ENCODE data around the gene DESI2.

DNA sequence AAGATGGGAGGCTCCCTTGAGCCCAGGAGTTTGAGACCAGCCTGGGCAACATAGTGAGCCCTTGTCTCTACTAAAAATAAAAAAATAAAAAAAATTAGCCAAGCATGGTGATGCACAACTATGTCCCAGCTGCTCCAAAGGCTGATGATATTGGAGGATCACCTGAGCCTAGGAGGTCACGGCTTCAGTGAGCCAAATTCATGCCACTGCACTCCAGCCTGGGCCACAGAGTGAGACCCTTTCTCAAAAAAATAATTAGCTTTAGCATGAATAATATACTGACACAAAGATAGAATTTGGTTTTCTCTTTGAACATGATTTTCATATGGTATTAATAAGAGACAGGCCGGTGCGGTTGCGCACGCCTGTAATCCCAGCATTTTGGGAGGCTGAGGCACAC is 88.8 kb downstream of the DESI2 start:
- TF ChIP-seq, protein P1, sequence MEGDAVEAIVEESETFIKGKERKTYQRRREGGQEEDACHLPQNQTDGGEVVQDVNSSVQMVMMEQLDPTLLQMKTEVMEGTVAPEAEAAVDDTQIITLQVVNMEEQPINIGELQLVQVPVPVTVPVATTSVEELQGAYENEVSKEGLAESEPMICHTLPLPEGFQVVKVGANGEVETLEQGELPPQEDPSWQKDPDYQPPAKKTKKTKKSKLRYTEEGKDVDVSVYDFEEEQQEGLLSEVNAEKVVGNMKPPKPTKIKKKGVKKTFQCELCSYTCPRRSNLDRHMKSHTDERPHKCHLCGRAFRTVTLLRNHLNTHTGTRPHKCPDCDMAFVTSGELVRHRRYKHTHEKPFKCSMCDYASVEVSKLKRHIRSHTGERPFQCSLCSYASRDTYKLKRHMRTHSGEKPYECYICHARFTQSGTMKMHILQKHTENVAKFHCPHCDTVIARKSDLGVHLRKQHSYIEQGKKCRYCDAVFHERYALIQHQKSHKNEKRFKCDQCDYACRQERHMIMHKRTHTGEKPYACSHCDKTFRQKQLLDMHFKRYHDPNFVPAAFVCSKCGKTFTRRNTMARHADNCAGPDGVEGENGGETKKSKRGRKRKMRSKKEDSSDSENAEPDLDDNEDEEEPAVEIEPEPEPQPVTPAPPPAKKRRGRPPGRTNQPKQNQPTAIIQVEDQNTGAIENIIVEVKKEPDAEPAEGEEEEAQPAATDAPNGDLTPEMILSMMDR (IDR thresholded peaks at IDR 0.05): no peak
- TF ChIP-seq TCF7L2 (IDR thresholded peaks at IDR 0.05; ENCODE audit: low read depth, low read length): no peak

Data from Panc1 (cell line).